Psoas muscle (tissue), 8 donors: ENCODE measurements around the gene TSR3. TPM values are rescaled to one million over a fixed set of nuclear protein-coding genes. Genes with fewer than 3 reads are reported as not detected.

Source experiments
- ATAC-seq, 4 donors: fragments of 200-7000 bp; cut with Tn5 transposase; one replicate each; pipeline ENCODE4 v1.9.1; 2020; ENCODE audit warnings: moderate library complexity in 3 of 4, mild to moderate bottlenecking in 2 of 4
- DNase-seq, 2 donors: peaks; one replicate each; pipeline ENCODE4 v3.0.0-alpha.2; 2020
- H3K27ac ChIP-seq: fragments of 200-600 bp; one replicate; pipeline ENCODE4 v1.8.0; 2022
- H3K27me3 ChIP-seq, 3 donors: fragments of 200-600 bp in 1 of 3; one replicate each; pipeline versions ENCODE4 v1.6.1 to v1.8.0; 2013 to 2022; ENCODE audit warnings: low read length in 2 of 3, mild to moderate bottlenecking in 2 of 3, moderate library complexity in 1 of 3; ENCODE audit not compliant: insufficient read depth in 3 of 3
- H3K36me3 ChIP-seq, 2 donors: fragments of 200-600 bp in 1 of 2; one replicate each; pipeline versions ENCODE4 v1.6.1 to v1.8.0; 2013 to 2022; ENCODE audit warnings: low read depth in 1 of 2, mild to moderate bottlenecking in 1 of 2, moderate library complexity in 1 of 2; ENCODE audit not compliant: insufficient read depth in 1 of 2
- H3K4me1 ChIP-seq: fragments of 200-600 bp; one replicate; pipeline ENCODE4 v1.8.0; 2022
- H3K4me3 ChIP-seq: fragments of 200-600 bp; one replicate; pipeline ENCODE4 v1.8.0; 2022; ENCODE audit warnings: mild to moderate bottlenecking
- H3K9me3 ChIP-seq: fragments of 200-600 bp; one replicate; pipeline ENCODE4 v1.8.0; 2022
- CTCF ChIP-seq: fragments of 200-600 bp; IDR thresholded peaks from one replicate; pipeline ENCODE4 v1.8.0; 2022; ENCODE audit warnings: antibody characterized with exemption
- WGBS, 3 donors: extraction: QIAGEN DNeasy Blood & Tissue Kit; methylation state at CpG; one replicate each; pipeline versions ENCODE4 v1.1.6 to v1.1.7; 2013; 5-methylcytosine and 5-hydroxymethylcytosine counted together
- intact Hi-C, 2 donors: fragments of 100-400 bp; cut with DNase I; formaldehyde crosslinking; loops; one replicate each; pipeline versions ENCODE4 v1.11.0 to v1.14.2; 2022
- polyA plus RNA-seq, 3 donors: library from polyadenylated mRNA; stranded (reverse); fragments of 200-250 nt; gene quantifications; one replicate each; pipeline ENCODE4 v1.2.3, GENCODE V29; 2013
- total RNA-seq, 4 donors: library from RNA; stranded (reverse); fragmentation: NEBNext Ultra II Directional in 2 of 4; extraction: Animal tissue kit (Norgen Biotek cat#: 25700) in 2 of 4; gene quantifications; one replicate each; pipeline versions ENCODE4 v1.2.1 to v1.2.4, GENCODE V29; 2021 to 2023
- donor health status: healthy with polysubstance abuse.
- donor health status: DM: no; HTN: no; CAD: no; lungs with moderate emphysema.
- donor health status: Bipolar disorder and iron deficiency.
- donor health status: healthy.
- donor health status: DM: yes; HTN: yes; CAD: no.
- donor health status: DM: no; HTN: no; CAD: no.
- donor health status: DM: no; HTN: no; CAD: no.
- donor health status: DM: yes; HTN: yes; CAD: no.

Gene TSR3
- total and polyA plus RNA-seq, 7 donors: 40.0 to 109 (median 55.1) TPM

- no peak for TF ChIP-seq CTCF
Measured at GRCh38 chr16:1320658-1321240, 30.9 kb downstream of the TSR3 start.

GRCh38 chr16:1320097-1320496 is 31.6 kb downstream of the TSR3 start:
- Histone ChIP-seq H3K9me3 (no peaks in the 10 kb centered on the region), H3K27me3 (no peaks in the 10 kb centered on the region), H3K4me1 (no peaks in the 10 kb centered on the region), H3K27ac (no peak overlapping the region), H3K36me3 (peaks cover 18 to 96% of the 10 kb centered on the region in 2 donors), H3K4me3 (no peak overlapping the region)
- TF ChIP-seq CTCF: no peak
- ATAC-seq: no peak
- intact Hi-C loops: no loop called here
- WGBS, 3 donors: 81 to 85% (median 82%) methylated on average over 12 of the region's 12 CpGs
- DNase-seq: no peak

More at GRCh38 chr16:1320658-1321240, 30.9 kb downstream of the TSR3 start:
- Histone ChIP-seq H3K4me3 (no peak overlapping the region), H3K9me3 (no peaks in the 10 kb centered on the region), H3K27ac (no peak overlapping the region), H3K4me1 (no peaks in the 10 kb centered on the region), H3K36me3 (peaks cover 14 to 96% of the 10 kb centered on the region in 2 donors), H3K27me3 (no peaks in the 10 kb centered on the region)
- intact Hi-C loops: no loop called here
- ATAC-seq (no peak), DNase-seq (no peak)
- 85 to 90% (median 85%) methylated on average over 17 to 22 of the region's 22 CpGs for whole genome bisulfite sequencing, 3 donors

GRCh38 chr16:1319041-1319440 is 32.6 kb downstream of the TSR3 start:
- Histone ChIP-seq H3K4me1 (peaks cover under 1% of the 10 kb centered on the region), H3K36me3 (peaks cover 14 to 96% of the 10 kb centered on the region in 2 donors), H3K27me3 (no peaks in the 10 kb centered on the region), H3K4me3 (no peak overlapping the region), H3K9me3 (no peaks in the 10 kb centered on the region), H3K27ac (no peak overlapping the region)
- no peak for ATAC-seq
- DNase-seq: no peak
- WGBS, 3 donors: 92 to 93% (median 92%) methylated on average over 33 of the region's 33 CpGs
- intact Hi-C loops: no loop called here
- TF ChIP-seq CTCF: no peak

GRCh38 chr16:1318268-1318545 is 33.5 kb downstream of the TSR3 start:
- Histone ChIP-seq H3K36me3 (peaks cover 14 to 90% of the 10 kb centered on the region in 2 donors), H3K27ac (no peak overlapping the region), H3K4me1 (peaks cover 8% of the 10 kb centered on the region), H3K9me3 (no peaks in the 10 kb centered on the region), H3K4me3 (no peak overlapping the region), H3K27me3 (no peaks in the 10 kb centered on the region)
- no peak for TF ChIP-seq CTCF
- no peak for DNase-seq
- ATAC-seq: no peak
- WGBS, 3 donors: 78 to 81% (median 80%) methylated on average over 9 of the region's 9 CpGs
- intact Hi-C loops: no loop called here
